ENCODE results near the gene THSD4. TPM values are rescaled to one million over a fixed set of nuclear protein-coding genes. Genes with fewer than 3 reads are reported as not detected.

Gene THSD4
- total and polyA plus RNA-seq, 2 of the 8 experiments (the other 6 are each of a cell fraction or from before 2014, with no cell fraction given), result 2.5 to 6.2 TPM

GRCh38 chr15:71493526-71493925 is 378.3 kb downstream of the THSD4 start:
- POLR2A ChIA-PET (ENCODE audit: partially characterized antibody), result no interaction called here

More at GRCh38 chr15:71493526-71493925, 378.3 kb downstream of the THSD4 start:
- no peaks in the 10 kb centered on the region for H4K20me1 ChIP-seq (replicated peaks in 1 of 2; ENCODE audit: control insufficient read depth in 1 of 2, insufficient read depth in 2 of 2, low read length in 2 of 2)
- H3K27ac ChIP-seq (ENCODE audit: low read depth, low read length), result no peak overlapping the region
- FAIRE-seq (no peak), DNase-seq (ENCODE audit: low read depth in 1 of 2, low spot score in 2 of 2) (no peak)
- H3K14ac ChIP-seq (ENCODE audit: insufficient read length), result no peak overlapping the region
- no peak overlapping the region for H3K56ac ChIP-seq (replicated peaks; ENCODE audit: insufficient read length, low read depth, low read length)
- H3K23ac ChIP-seq (ENCODE audit: insufficient read length), result no peak overlapping the region
- H4K8ac ChIP-seq (ENCODE audit: extremely low read depth, insufficient read depth, low read length), result no peak overlapping the region
- no peak overlapping the region for H2BK120ac ChIP-seq (replicated peaks; ENCODE audit: low read depth, low read length)
- no peak overlapping the region for H2AK5ac ChIP-seq (ENCODE audit: low read depth, low read length)
- no peak overlapping the region for H3K4me3 ChIP-seq (ENCODE audit: extremely low read depth in 1 of 4, insufficient read depth in 2 of 4, low read depth in 3 of 4, low read length in 4 of 4)
- H3K18ac ChIP-seq (ENCODE audit: extremely low read depth, low read length), result no peak overlapping the region
- 0 out of 4 replicates have a peak, but pooled peaks cover 0 to 6% of the 10 kb centered on the region in 2 experiments for H3K9me3 ChIP-seq (ENCODE audit: insufficient read depth in 2 of 2, low read depth in 1 of 2, low read length in 1 of 2)
- H3K36me3 ChIP-seq (ENCODE audit: control insufficient read depth in 2 of 4, insufficient read depth in 4 of 4, low read length in 3 of 4), result no peaks in the 10 kb centered on the region
- no peaks in the 10 kb centered on the region for H3K4me1 ChIP-seq (replicated peaks in 1 of 4; ENCODE audit: control insufficient read depth in 3 of 4, insufficient read depth in 4 of 4, low read length in 3 of 4)
- H3K23me2 ChIP-seq (ENCODE audit: low read depth, low read length), result no peaks in the 10 kb centered on the region
- H2AFZ ChIP-seq (ENCODE audit: low read length), result no peak overlapping the region
- no peak overlapping the region for H4K5ac ChIP-seq (ENCODE audit: insufficient read length, low read depth, low read length)
- no peak overlapping the region for H3K9ac ChIP-seq (replicated peaks in 1 of 4; ENCODE audit: extremely low read depth in 1 of 4, low read depth in 3 of 4, low read length in 3 of 4)
- H3K4ac ChIP-seq (replicated peaks; ENCODE audit: insufficient read length, low read depth, low read length), result no peak overlapping the region
- H2BK12ac ChIP-seq (ENCODE audit: low read depth, low read length), result no peak overlapping the region
- H4K91ac ChIP-seq (replicated peaks; ENCODE audit: insufficient read length, low read length), result no peak overlapping the region
- no peak overlapping the region for H2BK15ac ChIP-seq (ENCODE audit: low read length)
- no peaks in the 10 kb centered on the region for H3K79me1 ChIP-seq (ENCODE audit: low read depth, low read length)
- H3K4me2 ChIP-seq (ENCODE audit: insufficient read depth in 1 of 2, low read depth in 2 of 2, low read length in 2 of 2), result no peak overlapping the region
- no peak overlapping the region for H2BK20ac ChIP-seq (ENCODE audit: low read length)
- TF ChIP-seq GABPA (IDR thresholded peaks at IDR 0.05; ENCODE audit: borderline replicate concordance, insufficient read depth, low read length) (no peak), HDAC2 (IDR thresholded peaks at IDR 0.05; ENCODE audit: borderline replicate concordance in 1 of 2, low read depth in 2 of 2, low read length in 2 of 2) (no peak), FOSL1 (IDR thresholded peaks at IDR 0.05; ENCODE audit: insufficient read depth, low read depth, low read length) (no peak), RAD21 (IDR thresholded peaks at IDR 0.05 in 1 of 2, conservative IDR thresholded peaks at IDR 0.05 in 1 of 2; ENCODE audit: low read depth in 2 of 2, low read length in 2 of 2) (no peak), YY1 (IDR thresholded peaks at IDR 0.05; ENCODE audit: low read depth, low read length) (no peak), E2F6 (IDR thresholded peaks at IDR 0.05) (no peak), MAX (IDR thresholded peaks at IDR 0.05) (no peak), SP4 (IDR thresholded peaks at IDR 0.05; ENCODE audit: low read length) (no peak)
- no peaks in the 10 kb centered on the region for H3K27me3 ChIP-seq (replicated peaks in 1 of 4; ENCODE audit: control insufficient read depth in 3 of 4, extremely low read depth in 1 of 4, insufficient read depth in 3 of 4, low read length in 3 of 4)
- 94% methylated on average over 5 of the region's 5 CpGs; no CpG with 5 or more reads in 1 of the 2 experiments for WGBS, 2 experiments (ENCODE audit: extremely low coverage in 1 of 2, insufficient coverage in 1 of 2, insufficient read length in 1 of 2, insufficient replicate concordance in 2 of 2, low coverage in 1 of 2, low lambda C conversion rate in 2 of 2, missing lambda C conversion rate in 1 of 2)
- no peaks in the 10 kb centered on the region for H3K79me2 ChIP-seq (ENCODE audit: control insufficient read depth in 1 of 2, insufficient read depth in 2 of 2, low read length in 2 of 2)
- H2BK5ac ChIP-seq (ENCODE audit: low read depth, low read length), result no peak overlapping the region
- CTCF ChIA-PET (ENCODE audit: partially characterized antibody), result interaction anchor here (0.7 to 3.7 kb wide), 7 partner anchors 9 to 157 kb away, joined by 3 to 18 read pairs (median 4); no protein-coding TSS in a partner anchor

All from H1 (cell line).